Lower leg skin (tissue), 4 donors: Measurements from ENCODE around the gene ARHGEF12. TPM values are rescaled to one million over a fixed set of nuclear protein-coding genes. Genes with fewer than 3 reads are reported as not detected.
A peak's percentile ranks its signal among the peaks of the same experiment; 100 is the strongest.

Experiments
- DNase-seq, 2 donors: peaks; one replicate each; pipeline ENCODE4 v3.0.0-alpha.2; 2019; ENCODE audit warnings: low spot score in 2 of 2
- H3K4me3 ChIP-seq: fragments of 200-600 bp; sonication (generic); 2 replicates; pipeline ENCODE4 v1.5.1; 2017; ENCODE audit warnings: mild to moderate bottlenecking, low read depth; ENCODE audit not compliant: poor library complexity, severe bottlenecking
- CTCF ChIP-seq, 3 donors: fragments of 450-650 bp; IDR thresholded peaks; one replicate each; pipeline ENCODE4 v1.5.1; 2016; ENCODE audit warnings: antibody characterized with exemption in 3 of 3, mild to moderate bottlenecking in 3 of 3, moderate library complexity in 2 of 3
- POLR2A ChIP-seq, 2 donors: fragments of 450-650 bp; IDR thresholded peaks; one replicate each; pipeline ENCODE4 v1.6.1; 2016 to 2017; ENCODE audit warnings: antibody characterized with exemption in 2 of 2, mild to moderate bottlenecking in 1 of 2, moderate library complexity in 1 of 2
- WGBS, 2 donors: methylation state at CpG; one replicate each; pipeline ENCODE4 v1.1.5; 2018; 5-methylcytosine and 5-hydroxymethylcytosine counted together
- intact Hi-C: fragments of 100-400 bp; cut with DNase I; formaldehyde crosslinking; loops from one replicate; pipeline ENCODE4 v1.15.0; 2023; ENCODE audit warnings: low total_unique reads
- total RNA-seq, 4 donors: library from RNA; depleted of rRNA; stranded (reverse); fragments of >200 nt; gene quantifications; one replicate each; pipeline ENCODE4 v1.1.0, GENCODE V29; 2016

ARHGEF12 gene
- total RNA-seq, 4 donors from 2014 or later: 124 to 153 (median 132) TPM

- H3K4me3 ChIP-seq: no peak overlapping the region
- WGBS, 2 donors: 94 to 95% methylated on average over 4 of the region's 4 CpGs
- DNase-seq: peak in 1 of 2 donors; percentile 60
- intact Hi-C loops: no loop called here
- TF ChIP-seq CTCF (IDR thresholded peaks at IDR 0.05) (no peak), POLR2A (IDR thresholded peaks at IDR 0.05) (no peak)
Measured at GRCh38 chr11:120327311-120327710, 8.9 kb upstream of the ARHGEF12 start.

- DNase-seq: no peak
- intact Hi-C loops: no loop called here
- H3K4me3 ChIP-seq: no peak overlapping the region
- TF ChIP-seq POLR2A (IDR thresholded peaks at IDR 0.05): no peak
- TF ChIP-seq CTCF (IDR thresholded peaks at IDR 0.05): no peak
- WGBS, 2 donors: 82 to 83% methylated on average over 3 of the region's 3 CpGs
Measured at GRCh38 chr11:120329556-120329955, 6.7 kb upstream of the ARHGEF12 start.

- 96 to 100% methylated on average over 6 of the region's 6 CpGs for WGBS, 2 donors
- TF ChIP-seq CTCF (IDR thresholded peaks at IDR 0.05): no peak
- TF ChIP-seq POLR2A (IDR thresholded peaks at IDR 0.05): no peak
- DNase-seq: peak in 1 of 2 donors; percentile 28
- no peak overlapping the region for H3K4me3 ChIP-seq
- intact Hi-C loops: no loop called here
Measured at GRCh38 chr11:120330045-120330444, 6.2 kb upstream of the ARHGEF12 start.

GRCh38 chr11:120331301-120331996, 4.8 kb upstream of the ARHGEF12 start:
- intact Hi-C loops: no loop called here
- TF ChIP-seq CTCF (IDR thresholded peaks at IDR 0.05) (no peak), POLR2A (IDR thresholded peaks at IDR 0.05) (no peak)
- 71 to 74% methylated on average over 2 of the region's 2 CpGs for WGBS, 2 donors

GRCh38 chr11:120332822-120333716, 3.1 kb upstream of the ARHGEF12 start:
- H3K4me3 ChIP-seq: no peak overlapping the region
- intact Hi-C loops: no loop called here
- TF ChIP-seq CTCF (IDR thresholded peaks at IDR 0.05): no peak
- DNase-seq: no peak
- WGBS, 2 donors: 76 to 77% methylated on average over 5 of the region's 5 CpGs

More at GRCh38 chr11:120331301-120331996, 4.8 kb upstream of the ARHGEF12 start:
- H3K4me3 ChIP-seq: no peak overlapping the region
- DNase-seq: peak in 1 of 2 donors; percentile 34
